Tibial nerve (tissue), 4 donors: Measurements from ENCODE around the gene GDI2.

Source experiments
- CTCF ChIP-seq, 5 experiments: fragments of 200-600 bp in 3 of 5; fragments of 450-650 bp in 2 of 5; sonication (generic) in 3 of 5; IDR thresholded peaks; one replicate each; pipeline ENCODE4 v1.5.1; 2016 to 2019; ENCODE audit warnings: antibody characterized with exemption in 5 of 5, mild to moderate bottlenecking in 3 of 5, moderate library complexity in 2 of 5
- EP300 ChIP-seq, 2 donors: sonication (generic); formaldehyde crosslinking; IDR thresholded peaks; one replicate each; pipeline ENCODE4 v1.6.1; 2017; ENCODE audit warnings: antibody characterized with exemption in 2 of 2, mild to moderate bottlenecking in 1 of 2
- POLR2A ChIP-seq, 2 donors: fragments of 450-650 bp; IDR thresholded peaks; one replicate each; pipeline ENCODE4 v1.6.1; 2017; ENCODE audit warnings: antibody characterized with exemption in 2 of 2, mild to moderate bottlenecking in 2 of 2, moderate library complexity in 2 of 2

DNA sequence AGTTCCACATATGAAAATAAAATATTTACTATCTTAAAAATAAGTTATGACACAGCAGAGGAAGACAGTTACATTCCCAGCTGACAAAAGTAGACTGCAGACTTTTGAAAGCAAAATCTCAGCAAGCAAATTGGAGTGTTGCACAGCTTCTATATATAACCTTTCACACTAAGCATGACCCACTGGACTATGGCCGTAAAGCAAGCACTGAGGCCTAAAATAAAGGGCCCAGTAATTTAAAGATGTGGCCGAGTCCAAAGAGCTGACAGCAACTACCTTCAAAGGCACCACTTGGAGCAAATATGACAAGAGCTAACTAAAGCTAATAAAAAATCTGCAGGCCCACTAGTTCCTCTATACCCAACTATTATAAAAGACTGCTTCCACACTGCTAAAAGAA, 6.5 kb downstream of the GDI2 start:
- TF ChIP-seq CTCF (IDR thresholded peaks at IDR 0.05) = no peak
- no peak for TF ChIP-seq POLR2A (IDR thresholded peaks at IDR 0.05)
- no peak for TF ChIP-seq EP300 (IDR thresholded peaks at IDR 0.05)
